ENCODE measurements around the gene MAP3K3.

The MAP3K3 gene

DNA sequence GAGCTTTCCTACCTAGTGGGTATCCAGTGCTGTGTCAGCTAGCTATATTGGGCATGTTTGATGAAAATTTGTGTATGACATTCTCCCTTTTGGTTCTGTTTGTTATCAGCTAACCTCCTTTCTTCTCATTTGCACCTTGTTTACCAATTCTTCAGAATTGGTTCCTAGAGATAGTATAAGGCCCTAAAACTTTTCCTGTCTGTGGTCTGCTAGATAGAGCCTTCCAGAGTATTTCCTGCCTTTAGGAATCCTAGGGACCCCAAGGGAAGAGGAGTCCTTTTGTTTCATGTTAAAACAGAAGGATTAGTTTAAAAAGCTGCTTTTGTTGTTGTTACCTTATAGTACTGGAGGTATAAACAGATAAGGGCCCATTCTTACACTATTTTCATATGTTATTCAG, 11.5 kb downstream of the MAP3K3 start:
- no peak for TF ChIP-seq ZNF274 (IDR thresholded peaks at IDR 0.05; ENCODE audit: low read depth, low read length)
- no peak overlapping the region for H3K4me3 ChIP-seq (ENCODE audit: low read length)

DNA sequence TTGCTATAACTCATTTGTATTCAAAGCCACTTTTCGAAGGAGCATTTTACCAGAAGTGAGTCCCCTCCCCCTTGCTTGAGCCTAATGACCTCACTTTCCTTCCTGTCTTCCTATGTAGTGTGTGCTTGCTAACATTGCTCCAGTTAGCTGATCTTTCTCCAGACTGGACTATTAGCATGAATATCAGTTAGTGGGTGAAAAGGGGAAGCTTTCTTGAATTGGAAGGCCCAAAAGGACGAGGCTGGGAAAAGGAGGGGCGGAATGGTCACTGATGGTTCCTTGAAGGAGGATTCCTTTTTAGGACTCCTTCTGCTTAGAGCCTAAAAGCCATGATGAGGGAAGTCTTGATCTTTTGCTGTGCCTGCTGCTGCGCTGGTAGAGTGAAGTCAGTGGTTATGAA, 11.9 kb downstream of the MAP3K3 start:
- TF ChIP-seq ZNF274 (IDR thresholded peaks at IDR 0.05; ENCODE audit: low read depth, low read length): no peak
- H3K4me3 ChIP-seq (ENCODE audit: low read length): no peak overlapping the region

DNA sequence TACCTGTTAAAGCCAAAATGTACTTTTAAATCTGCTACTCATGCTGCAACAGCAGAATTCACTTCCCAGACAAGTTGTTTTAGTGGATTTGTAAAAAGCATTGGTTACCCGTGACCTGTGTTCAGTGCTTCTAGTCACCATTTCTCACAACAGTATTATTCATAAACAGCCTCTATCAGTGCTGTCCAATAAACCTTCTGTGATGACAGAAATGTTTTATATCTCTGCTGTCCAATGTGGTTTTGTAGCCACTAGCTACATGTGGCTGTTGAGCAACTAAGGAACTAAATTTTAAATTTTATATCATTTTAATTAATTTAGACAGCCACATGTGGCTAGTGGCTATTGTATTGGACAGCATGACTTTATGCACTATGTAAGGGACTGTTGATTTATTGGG, 12.6 kb downstream of the MAP3K3 start:
- TF ChIP-seq ZNF274 (IDR thresholded peaks at IDR 0.05; ENCODE audit: low read depth, low read length): no peak
- no peak overlapping the region for H3K4me3 ChIP-seq (ENCODE audit: low read length)

DNA sequence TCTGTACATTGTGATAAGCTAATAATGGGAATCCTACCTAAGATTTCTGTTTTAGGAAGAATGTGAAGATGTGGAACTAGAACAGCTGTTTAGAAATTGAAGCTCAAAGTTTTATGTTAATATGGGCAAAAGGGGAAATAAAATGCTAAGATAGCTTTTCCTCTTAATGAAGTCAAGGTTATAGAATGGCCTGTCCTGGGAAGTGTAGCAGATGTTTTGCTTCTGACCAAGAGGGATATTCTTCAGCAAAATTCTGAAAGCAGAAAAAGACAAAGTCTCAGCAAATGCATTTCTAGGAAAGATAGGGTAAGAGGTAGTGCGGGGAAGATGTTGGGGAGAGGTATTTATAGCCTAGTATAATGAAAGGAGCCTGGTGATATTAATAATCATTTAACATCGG, 13.1 kb downstream of the MAP3K3 start:
- no peak overlapping the region for H3K4me3 ChIP-seq (ENCODE audit: low read length)
- TF ChIP-seq ZNF274 (IDR thresholded peaks at IDR 0.05; ENCODE audit: low read depth, low read length): no peak

GRCh38 chr17:63635787-63636186, 13.6 kb downstream of the MAP3K3 start:
- H3K4me3 ChIP-seq (ENCODE audit: low read length): no peak overlapping the region
- TF ChIP-seq ZNF274 (IDR thresholded peaks at IDR 0.05; ENCODE audit: low read depth, low read length): no peak

DNA sequence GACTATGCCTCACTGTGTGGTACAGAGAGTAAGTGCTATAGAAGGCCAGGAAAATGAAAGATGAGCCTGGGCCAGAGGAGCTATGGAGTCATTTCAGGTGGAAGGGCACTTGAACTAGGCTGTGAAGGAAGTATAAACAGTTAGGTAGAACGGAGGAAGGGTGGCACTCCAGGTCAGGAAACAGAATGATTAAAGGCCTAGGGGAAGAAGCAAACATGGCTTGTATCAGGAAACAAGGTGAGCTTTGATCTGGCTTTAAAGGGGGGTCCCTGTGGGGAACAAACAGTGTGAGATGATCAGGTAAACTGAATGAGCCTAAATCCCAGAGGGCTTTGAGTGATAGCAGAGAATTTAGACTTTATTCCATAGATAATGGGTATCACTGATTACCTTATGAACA, 16.9 kb downstream of the MAP3K3 start:
- no peak overlapping the region for H3K4me3 ChIP-seq (ENCODE audit: low read length)
- TF ChIP-seq ZNF274 (IDR thresholded peaks at IDR 0.05; ENCODE audit: low read depth, low read length): no peak

DNA sequence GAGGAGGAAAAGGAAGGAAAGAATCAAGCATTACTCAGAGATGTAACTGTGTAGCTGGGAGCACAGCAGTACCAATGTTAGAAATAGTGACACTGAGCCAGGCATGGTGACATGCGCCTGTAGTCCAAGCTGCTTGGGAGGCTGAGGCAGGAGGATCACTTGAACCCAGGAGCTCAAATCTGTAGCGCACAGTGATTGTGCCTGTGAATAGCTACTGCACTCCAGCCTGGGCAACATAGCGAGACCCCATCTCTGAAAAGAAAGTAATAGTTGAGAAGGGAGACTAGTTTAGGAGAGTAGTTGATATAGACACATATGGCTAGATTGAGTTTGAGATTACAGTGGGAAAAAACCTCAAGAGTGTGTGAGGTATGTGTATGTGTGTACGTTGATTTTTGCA, 17.8 kb downstream of the MAP3K3 start:
- TF ChIP-seq ZNF274 (IDR thresholded peaks at IDR 0.05; ENCODE audit: low read depth, low read length): no peak

GRCh38 chr17:63641692-63642448, 19.7 kb downstream of the MAP3K3 start:
- H3K4me3 ChIP-seq (ENCODE audit: low read length): no peak overlapping the region
- TF ChIP-seq ZNF274 (IDR thresholded peaks at IDR 0.05; ENCODE audit: low read depth, low read length): no peak

More for the DNA sequence above, 17.8 kb downstream of the MAP3K3 start:
- no peak overlapping the region for H3K4me3 ChIP-seq (ENCODE audit: low read length)

DNA sequence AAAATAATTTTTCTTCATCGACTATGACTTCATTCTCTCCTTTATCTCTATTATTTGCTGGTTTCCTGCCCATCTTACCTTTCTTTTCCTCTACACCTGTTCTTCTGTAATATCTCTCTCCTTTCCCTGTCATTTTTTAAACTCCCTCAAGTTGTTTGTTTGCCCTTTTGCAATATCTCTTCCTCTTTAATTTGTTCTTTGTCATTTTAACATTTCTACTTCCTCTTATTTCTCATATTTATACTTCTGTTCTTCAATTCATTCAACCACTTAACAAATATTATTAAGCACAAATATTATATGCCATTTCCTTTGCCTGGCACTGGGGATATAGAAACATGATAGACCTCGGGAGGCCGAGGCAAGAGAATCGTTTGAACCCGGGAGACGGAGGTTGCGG, 22.6 kb downstream of the MAP3K3 start:
- no peak for TF ChIP-seq ZNF274 (IDR thresholded peaks at IDR 0.05; ENCODE audit: low read depth, low read length)
- no peak overlapping the region for H3K4me3 ChIP-seq (ENCODE audit: low read length)

GRCh38 chr17:63645775-63646487, 23.7 kb downstream of the MAP3K3 start:
- TF ChIP-seq ZNF274 (IDR thresholded peaks at IDR 0.05; ENCODE audit: low read depth, low read length): no peak
- H3K4me3 ChIP-seq (ENCODE audit: low read length): no peak overlapping the region

GRCh38 chr17:63646488-63646806, 24.2 kb downstream of the MAP3K3 start:
- TF ChIP-seq ZNF274 (IDR thresholded peaks at IDR 0.05; ENCODE audit: low read depth, low read length): no peak
- no peak overlapping the region for H3K4me3 ChIP-seq (ENCODE audit: low read length)

- no peak for TF ChIP-seq ZNF274 (IDR thresholded peaks at IDR 0.05; ENCODE audit: low read depth, low read length)
- H3K4me3 ChIP-seq (ENCODE audit: low read length): no peak overlapping the region
These were observed 25.0 kb downstream of the MAP3K3 start for GRCh38 chr17:63647065-63647725.

GRCh38 chr17:63647936-63648335, 25.7 kb downstream of the MAP3K3 start:
- TF ChIP-seq ZNF274 (IDR thresholded peaks at IDR 0.05; ENCODE audit: low read depth, low read length): no peak
- no peak overlapping the region for H3K4me3 ChIP-seq (ENCODE audit: low read length)

DNA sequence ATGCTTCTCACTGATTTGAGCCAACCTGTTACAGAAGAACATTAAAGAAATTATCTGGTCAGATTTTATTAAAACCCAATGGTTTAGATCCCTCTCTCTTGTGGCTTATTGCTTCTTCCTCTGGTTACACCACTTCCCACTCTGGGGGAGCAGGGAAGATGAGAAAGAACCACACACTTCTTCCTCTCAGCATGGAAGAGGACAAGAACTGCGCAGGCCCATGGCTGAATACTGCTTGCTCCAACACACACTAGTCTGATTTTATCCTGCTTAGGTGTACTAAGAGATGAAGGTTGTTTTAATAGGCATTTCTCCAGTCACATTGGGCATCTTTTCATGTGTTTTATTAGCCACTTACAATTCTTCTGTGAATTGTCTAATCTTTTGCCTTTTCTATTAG, 27.6 kb downstream of the MAP3K3 start:
- no peak for TF ChIP-seq ZNF274 (IDR thresholded peaks at IDR 0.05; ENCODE audit: low read depth, low read length)
- no peak overlapping the region for H3K4me3 ChIP-seq (ENCODE audit: low read length)

GRCh38 chr17:63652106-63652505, 29.9 kb downstream of the MAP3K3 start:
- H3K4me3 ChIP-seq (ENCODE audit: low read length): no peak overlapping the region

More at GRCh38 chr17:63652106-63652505, 29.9 kb downstream of the MAP3K3 start:
- TF ChIP-seq ZNF274 (IDR thresholded peaks at IDR 0.05; ENCODE audit: low read depth, low read length): no peak
